ENCODE data around the gene BCAS1. TPM values are rescaled to one million over a fixed set of nuclear protein-coding genes. Genes with fewer than 3 reads are reported as not detected.

BCAS1 gene
- total RNA-seq, 3 donors from 2014 or later = 39.4 to 191 (median 101) TPM

- ATAC-seq (no peak), DNase-seq (no peak)
- no peak for TF ChIP-seq CTCF (IDR thresholded peaks at IDR 0.05)
- peaks cover 11% of the 10 kb centered on the region for H3K4me1 ChIP-seq (ENCODE audit: low read depth)
- no peaks in the 10 kb centered on the region for H3K9me3 ChIP-seq
- no peaks in the 10 kb centered on the region for H3K36me3 ChIP-seq (ENCODE audit: low read depth)
- no peak overlapping the region for H3K4me3 ChIP-seq
- intact Hi-C loops (cut with DNase I, micrococcal nuclease) = no loop called here
Observed at GRCh38 chr20:54088430-54088829, 18.0 kb upstream of the BCAS1 start.

GRCh38 chr20:54086507-54087039 is 16.2 kb upstream of the BCAS1 start:
- Histone ChIP-seq H3K9me3 (no peaks in the 10 kb centered on the region), H3K4me1 (ENCODE audit: low read depth) (peaks cover 11% of the 10 kb centered on the region), H3K36me3 (ENCODE audit: low read depth) (no peaks in the 10 kb centered on the region), H3K4me3 (no peak overlapping the region)
- intact Hi-C loops (cut with DNase I, micrococcal nuclease) = no loop called here
- no peak for TF ChIP-seq CTCF (IDR thresholded peaks at IDR 0.05)
- ATAC-seq (peak; percentile 80), DNase-seq (peak in 1 of 3 donors; percentile 60)

GRCh38 chr20:54085910-54086309 is 15.5 kb upstream of the BCAS1 start:
- no peak for TF ChIP-seq CTCF (IDR thresholded peaks at IDR 0.05)
- peaks cover 11% of the 10 kb centered on the region for H3K4me1 ChIP-seq (ENCODE audit: low read depth)
- H3K9me3 ChIP-seq = no peaks in the 10 kb centered on the region
- no peaks in the 10 kb centered on the region for H3K36me3 ChIP-seq (ENCODE audit: low read depth)
- DNase-seq = no peak
- intact Hi-C loops (cut with DNase I, micrococcal nuclease) = no loop called here
- ATAC-seq = peak; percentile 71
- H3K4me3 ChIP-seq = no peak overlapping the region

- intact Hi-C loops (cut with DNase I, micrococcal nuclease) = no loop called here
- DNase-seq (no peak), ATAC-seq (no peak)
- peaks cover 11% of the 10 kb centered on the region for H3K4me1 ChIP-seq (ENCODE audit: low read depth)
- H3K4me3 ChIP-seq = no peak overlapping the region
- no peaks in the 10 kb centered on the region for H3K36me3 ChIP-seq (ENCODE audit: low read depth)
- TF ChIP-seq CTCF (IDR thresholded peaks at IDR 0.05) = no peak
- H3K9me3 ChIP-seq = no peaks in the 10 kb centered on the region
Observed at GRCh38 chr20:54085425-54085824, 15.0 kb upstream of the BCAS1 start.

GRCh38 chr20:54084727-54085388 is 14.5 kb upstream of the BCAS1 start:
- ATAC-seq (peak; percentile 73), DNase-seq (no peak)
- Histone ChIP-seq H3K9me3 (no peaks in the 10 kb centered on the region), H3K4me1 (ENCODE audit: low read depth) (peaks cover 11% of the 10 kb centered on the region), H3K4me3 (no peak overlapping the region), H3K36me3 (ENCODE audit: low read depth) (no peaks in the 10 kb centered on the region)
- intact Hi-C loops (cut with DNase I, micrococcal nuclease) = no loop called here
- TF ChIP-seq CTCF (IDR thresholded peaks at IDR 0.05) = no peak
